GM20000 (cell line): ENCODE data around the gene EYA2.

ENCODE experiments used
- DNase-seq: peaks from one replicate; pipeline ENCODE4 v3.0.0; 2012; ENCODE audit warnings: low spot score
- CTCF ChIP-seq: IDR thresholded peaks from 2 replicates; pipeline ENCODE4 v1.5.1; 2012; ENCODE audit warnings: mild to moderate bottlenecking, control low read depth; ENCODE audit errors: extremely low read depth, missing control alignments

The EYA2 gene

GRCh38 chr20:47108994-47109393 is 214.4 kb downstream of the EYA2 start:
- no peak for DNase-seq
- TF ChIP-seq CTCF: no peak

GRCh38 chr20:47110819-47111218 is 216.2 kb downstream of the EYA2 start:
- TF ChIP-seq CTCF: no peak
- DNase-seq: no peak

- DNase-seq: no peak
- no peak for TF ChIP-seq CTCF
Measured at GRCh38 chr20:47111576-47111975, 216.9 kb downstream of the EYA2 start.

- TF ChIP-seq CTCF: no peak
- DNase-seq: no peak
Measured at GRCh38 chr20:47113362-47114109, 218.9 kb downstream of the EYA2 start.

- no peak for TF ChIP-seq CTCF
- no peak for DNase-seq
Measured at GRCh38 chr20:47115694-47116093, 221.1 kb downstream of the EYA2 start.

- no peak for DNase-seq
- TF ChIP-seq CTCF: no peak
Measured at GRCh38 chr20:47117371-47117770, 222.7 kb downstream of the EYA2 start.

GRCh38 chr20:47117773-47118172 is 223.1 kb downstream of the EYA2 start:
- TF ChIP-seq CTCF: no peak
- no peak for DNase-seq
